IMR-90 (cell line): Measurements from ENCODE around the gene ATF5. TPM values are rescaled to one million over a fixed set of nuclear protein-coding genes. Genes with fewer than 3 reads are reported as not detected.
A peak's percentile ranks its signal among the peaks of the same experiment; 100 is the strongest.

Source experiments
- ATAC-seq: fragments of 200-7000 bp; cut with Tn5 transposase; 2 replicates; pipeline ENCODE4 v1.9.1; 2020; ENCODE audit warnings: low read depth, mild to moderate bottlenecking, moderate library complexity
- BruUV-seq: library from RNA; stranded (reverse); fragments of 400-500 nt; replicated peaks from 2 replicates; lab custom pipeline; 2021; lab: Mats Ljungman, UMichigan
- CTCF ChIA-PET: fragments of 300-600 bp; formaldehyde crosslinking; extraction: SDS; loops from one replicate; lab custom pipeline; 2021; ENCODE audit warnings: antibody characterized with exemption; lab: Yijun Ruan, JAX
- POLR2A ChIA-PET: fragments of 300-600 bp; sonication (Branson Sonifier 250); formaldehyde crosslinking; loops from one replicate; lab custom pipeline; 2022; ENCODE audit warnings: antibody characterized with exemption; ENCODE audit not compliant: unreplicated experiment; lab: Charles Lee
- DNase-seq: peaks from one replicate; pipeline ENCODE4 v3.0.0; 2013
- H2AFZ ChIP-seq: replicated peaks from 2 replicates; pipeline ENCODE3; 2013; ENCODE audit warnings: low read length, mild to moderate bottlenecking; ENCODE audit not compliant: poor library complexity
- H2AK5ac ChIP-seq: 2 replicates; pipeline ENCODE4 v1.6.1; 2013; ENCODE audit warnings: low read depth, low read length, inconsistent platforms
- H2AK9ac ChIP-seq: replicated peaks from 2 replicates; pipeline ENCODE3; 2013; ENCODE audit warnings: mild to moderate bottlenecking, low read depth, low read length, moderate library complexity; ENCODE audit not compliant: poor library complexity
- H2BK120ac ChIP-seq: 2 replicates; pipeline ENCODE4 v1.6.1; 2013; ENCODE audit warnings: low read depth, low read length, inconsistent platforms
- H2BK15ac ChIP-seq: 3 replicates; pipeline ENCODE4 v1.6.1; 2013; ENCODE audit warnings: low read depth, low read length, inconsistent platforms
- H2BK20ac ChIP-seq: 2 replicates; pipeline ENCODE4 v1.6.1; 2013; ENCODE audit warnings: low read depth, mild to moderate bottlenecking, inconsistent platforms, low read length, moderate library complexity
- H2BK5ac ChIP-seq: 2 replicates; pipeline ENCODE4 v1.6.1; 2013; ENCODE audit warnings: mild to moderate bottlenecking, low read depth, low read length, inconsistent platforms; ENCODE audit not compliant: poor library complexity, severe bottlenecking
- H3K14ac ChIP-seq: replicated peaks from 2 replicates; pipeline ENCODE4 v1.6.1; 2013; ENCODE audit warnings: low read depth, low read length, inconsistent platforms
- H3K18ac ChIP-seq: 2 replicates; pipeline ENCODE4 v1.6.1; 2013; ENCODE audit warnings: low read depth, low read length, control low read depth
- H3K23ac ChIP-seq: 2 replicates; pipeline ENCODE4 v1.6.1; 2013; ENCODE audit warnings: low read depth, low read length, inconsistent platforms
- H3K27ac ChIP-seq: 2 replicates; pipeline ENCODE4 v1.5.1; 2013; ENCODE audit warnings: mild to moderate bottlenecking, control low read depth, low read length; ENCODE audit not compliant: insufficient read depth
- H3K27me3 ChIP-seq: 2 replicates; pipeline ENCODE4 v1.6.1; 2013; ENCODE audit warnings: low read length; ENCODE audit not compliant: control insufficient read depth, insufficient read depth
- H3K36me3 ChIP-seq: 2 replicates; pipeline ENCODE4 v1.6.1; 2013; ENCODE audit warnings: low read length, mixed read lengths; ENCODE audit not compliant: control insufficient read depth, insufficient read depth
- H3K4ac ChIP-seq: 2 replicates; pipeline ENCODE4 v1.6.1; 2013; ENCODE audit warnings: low read depth, low read length, inconsistent platforms
- H3K4me1 ChIP-seq: 2 replicates; pipeline ENCODE4 v1.6.1; 2013; ENCODE audit warnings: low read length, mixed read lengths; ENCODE audit not compliant: control insufficient read depth, insufficient read depth
- H3K4me2 ChIP-seq: 2 replicates; pipeline ENCODE4 v1.6.1; 2013; ENCODE audit warnings: low read depth, mild to moderate bottlenecking, control low read depth, low read length, moderate library complexity
- H3K4me3 ChIP-seq: 2 replicates; pipeline ENCODE4 v1.5.1; 2013; ENCODE audit warnings: low read depth, mild to moderate bottlenecking, control low read depth, low read length, moderate library complexity; ENCODE audit not compliant: insufficient read depth
- H3K56ac ChIP-seq: 2 replicates; pipeline ENCODE4 v1.6.1; 2013; ENCODE audit warnings: low read length, inconsistent platforms; ENCODE audit not compliant: insufficient read depth; ENCODE audit errors: extremely low read depth
- H3K79me1 ChIP-seq, 2 experiments: 2 replicates each; pipeline ENCODE4 v1.6.1; 2013; ENCODE audit warnings: low read length in 2 of 2, inconsistent platforms in 1 of 2, low read depth in 1 of 2
- H3K9ac ChIP-seq: 2 replicates; pipeline ENCODE4 v1.6.1; 2013; ENCODE audit warnings: low read depth, low read length, control low read depth
- H3K9me1 ChIP-seq: 2 replicates; pipeline ENCODE4 v1.6.1; 2013; ENCODE audit warnings: low read length, inconsistent platforms; ENCODE audit not compliant: insufficient read depth
- H3K9me3 ChIP-seq: 2 replicates; pipeline ENCODE4 v1.6.1; 2013; ENCODE audit warnings: low read length; ENCODE audit not compliant: control insufficient read depth, insufficient read depth
- H4K20me1 ChIP-seq: 2 replicates; pipeline ENCODE4 v1.6.1; 2013; ENCODE audit warnings: low read length, inconsistent platforms; ENCODE audit not compliant: insufficient read depth
- H4K5ac ChIP-seq: 2 replicates; pipeline ENCODE4 v1.6.1; 2013; ENCODE audit warnings: mild to moderate bottlenecking, low read depth, low read length, control low read depth
- H4K8ac ChIP-seq, 2 experiments: 2 replicates each; pipeline ENCODE4 v1.6.1; 2013; ENCODE audit warnings: low read depth in 2 of 2, low read length in 2 of 2, control low read depth in 1 of 2, inconsistent platforms in 1 of 2
- H4K91ac ChIP-seq: 2 replicates; pipeline ENCODE4 v1.6.1; 2013; ENCODE audit warnings: low read depth, low read length, inconsistent platforms; ENCODE audit not compliant: insufficient read depth
- BHLHE40 ChIP-seq: fragments of 150-350 bp; IDR thresholded peaks from 2 replicates; pipeline ENCODE4 v1.6.1; 2016; ENCODE audit warnings: mild to moderate bottlenecking, low read depth, low read length
- CEBPB ChIP-seq: IDR thresholded peaks from 2 replicates; pipeline ENCODE4 v1.6.1; 2012; ENCODE audit warnings: low read depth, low read length, improper control_type of control experiment
- CHD1 ChIP-seq: IDR thresholded peaks from 2 replicates; pipeline ENCODE4 v1.6.1; 2012; ENCODE audit warnings: low read depth, low read length, improper control_type of control experiment
- ELK1 ChIP-seq: fragments of 150-350 bp; IDR thresholded peaks from 2 replicates; pipeline ENCODE4 v1.6.1; 2016; ENCODE audit warnings: low read depth, mild to moderate bottlenecking, low read length, moderate library complexity, borderline replicate concordance
- FOS ChIP-seq: fragments of 150-350 bp; IDR thresholded peaks from 2 replicates; pipeline ENCODE4 v1.6.1; 2016; ENCODE audit warnings: low read depth, low read length
- POLR2A ChIP-seq: IDR thresholded peaks from 2 replicates; pipeline ENCODE4 v1.6.1; 2012; ENCODE audit warnings: mild to moderate bottlenecking, low read depth, low read length
- RAD21 ChIP-seq: IDR thresholded peaks from 2 replicates; pipeline ENCODE4 v1.6.1; 2012; ENCODE audit warnings: low read length, improper control_type of control experiment
- RCOR1 ChIP-seq: IDR thresholded peaks from 2 replicates; pipeline ENCODE4 v1.6.1; 2012; ENCODE audit warnings: mild to moderate bottlenecking, low read length, improper control_type of control experiment; ENCODE audit not compliant: insufficient replicate concordance
- SMC3 ChIP-seq: fragments of 150-350 bp; IDR thresholded peaks from 2 replicates; pipeline ENCODE4 v1.6.1; 2016; ENCODE audit warnings: low read depth, mild to moderate bottlenecking, antibody characterized with exemption, low read length, moderate library complexity
- WGBS, 2 experiments: methylation state at CpG; one replicate each; pipeline versions ENCODE4 v1.1.5 to v1.1.7; 2013; ENCODE audit warnings: missing lambda C conversion rate in 2 of 2; ENCODE audit not compliant: insufficient read length in 1 of 2; ENCODE audit errors: extremely low coverage in 2 of 2; 5-methylcytosine and 5-hydroxymethylcytosine counted together
- dilution Hi-C: fragments of 300-500 bp; cut with HindIII; formaldehyde crosslinking; loops from one replicate; pipeline ENCODE4 v1.14.3; 2018; ENCODE audit warnings: low sequenced_read_pairs; ENCODE audit not compliant: unreplicated experiment
- in situ Hi-C: fragments of 300-500 bp; cut with MboI; formaldehyde crosslinking; loops from 3 replicates; pipeline ENCODE4 v1.14.3; 2019; ENCODE audit warnings: low sequenced_read_pairs, inconsistent platforms, mixed read lengths
- intact Hi-C: fragments of 100-400 bp; cut with micrococcal nuclease; formaldehyde crosslinking; loops from 2 replicates; pipeline ENCODE4 v1.10.0; 2022
- polyA plus RNA-seq, 3 experiments: library from polyadenylated mRNA; depleted of rRNA; stranded (reverse); fragments of >200 nt; gene quantifications; 2 replicates each; pipeline ENCODE4 v1.2.3, GENCODE V29; 2012; ENCODE audit warnings: low replicate concordance in 1 of 3
- total RNA-seq: library from RNA; depleted of rRNA; stranded (reverse); fragments of >200 nt; gene quantifications from 2 replicates; pipeline ENCODE4 v1.2.3, GENCODE V29; 2012
- TF ChIP-seq, protein P1 (sequence below): fragments of 150-350 bp; IDR thresholded peaks from 2 replicates; pipeline ENCODE4 v1.6.1; 2017; ENCODE audit warnings: mild to moderate bottlenecking, antibody characterized with exemption, low read length, low read depth
- TF ChIP-seq, protein P2 (sequence below): conservative IDR thresholded peaks from 2 replicates; pipeline ENCODE4 v1.5.1; 2012; ENCODE audit warnings: mild to moderate bottlenecking, low read depth, low read length, improper control_type of control experiment

Gene ATF5
- total and polyA plus RNA-seq, 2 of the 4 experiments (the other 2 are of a cell fraction): 2.7 to 15.7 TPM

GRCh38 chr19:49879243-49879963 is 49.6 kb upstream of the ATF5 start:
- Histone ChIP-seq H4K5ac (no peak overlapping the region), H4K8ac (no peak overlapping the region), H2BK15ac (no peak overlapping the region), H3K4ac (no peak overlapping the region), H3K56ac (no peak overlapping the region), H3K4me2 (no peak overlapping the region), H2BK120ac (no peak overlapping the region), H3K9me1 (peaks cover 10% of the 10 kb centered on the region), H3K36me3 (peaks cover 47% of the 10 kb centered on the region), H2AK9ac (no peak overlapping the region), H2BK20ac (no peak overlapping the region), H3K9me3 (peaks cover 6% of the 10 kb centered on the region; the same call in 1 of the 2 replicates), H4K91ac (no peak overlapping the region), H3K18ac (no peak overlapping the region), H3K23ac (no peak overlapping the region), H4K20me1 (no peaks in the 10 kb centered on the region; the same call in 1 of the 2 replicates), H2AFZ (no peak overlapping the region), H3K9ac (no peak overlapping the region), H2BK5ac (no peak overlapping the region), H3K27ac (no peak overlapping the region), H3K4me3 (no peak overlapping the region), H2AK5ac (no peak overlapping the region), H3K14ac (no peak overlapping the region), H3K27me3 (no peaks in the 10 kb centered on the region), H3K79me1 (peaks cover 22 to 48% of the 10 kb centered on the region in 2 experiments), H3K4me1 (peaks cover 7% of the 10 kb centered on the region)
- intact Hi-C loops: loop anchor here (5.0 kb wide), 1 partner anchor 148 kb away; the partner anchor contains the start of genes VRK3 and ZNF473
- DNase-seq: no peak
- dilution Hi-C loops: no loop called here
- TF ChIP-seq RAD21 (no peak), POLR2A (no peak), CEBPB (no peak), SMC3 (no peak), CHD1 (no peak), RCOR1 (no peak), ELK1 (no peak), FOS (no peak), BHLHE40 (no peak)
- TF ChIP-seq, protein P1, sequence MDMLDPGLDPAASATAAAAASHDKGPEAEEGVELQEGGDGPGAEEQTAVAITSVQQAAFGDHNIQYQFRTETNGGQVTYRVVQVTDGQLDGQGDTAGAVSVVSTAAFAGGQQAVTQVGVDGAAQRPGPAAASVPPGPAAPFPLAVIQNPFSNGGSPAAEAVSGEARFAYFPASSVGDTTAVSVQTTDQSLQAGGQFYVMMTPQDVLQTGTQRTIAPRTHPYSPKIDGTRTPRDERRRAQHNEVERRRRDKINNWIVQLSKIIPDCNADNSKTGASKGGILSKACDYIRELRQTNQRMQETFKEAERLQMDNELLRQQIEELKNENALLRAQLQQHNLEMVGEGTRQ: no peak
- TF ChIP-seq, protein P2, sequence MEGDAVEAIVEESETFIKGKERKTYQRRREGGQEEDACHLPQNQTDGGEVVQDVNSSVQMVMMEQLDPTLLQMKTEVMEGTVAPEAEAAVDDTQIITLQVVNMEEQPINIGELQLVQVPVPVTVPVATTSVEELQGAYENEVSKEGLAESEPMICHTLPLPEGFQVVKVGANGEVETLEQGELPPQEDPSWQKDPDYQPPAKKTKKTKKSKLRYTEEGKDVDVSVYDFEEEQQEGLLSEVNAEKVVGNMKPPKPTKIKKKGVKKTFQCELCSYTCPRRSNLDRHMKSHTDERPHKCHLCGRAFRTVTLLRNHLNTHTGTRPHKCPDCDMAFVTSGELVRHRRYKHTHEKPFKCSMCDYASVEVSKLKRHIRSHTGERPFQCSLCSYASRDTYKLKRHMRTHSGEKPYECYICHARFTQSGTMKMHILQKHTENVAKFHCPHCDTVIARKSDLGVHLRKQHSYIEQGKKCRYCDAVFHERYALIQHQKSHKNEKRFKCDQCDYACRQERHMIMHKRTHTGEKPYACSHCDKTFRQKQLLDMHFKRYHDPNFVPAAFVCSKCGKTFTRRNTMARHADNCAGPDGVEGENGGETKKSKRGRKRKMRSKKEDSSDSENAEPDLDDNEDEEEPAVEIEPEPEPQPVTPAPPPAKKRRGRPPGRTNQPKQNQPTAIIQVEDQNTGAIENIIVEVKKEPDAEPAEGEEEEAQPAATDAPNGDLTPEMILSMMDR: no peak
- ChIA-PET POLR2A (no interaction called here), CTCF (no interaction called here)
- in situ Hi-C loops: no loop called here
- TSS peak; percentile 56 for BruUV-seq
- no peak for ATAC-seq
- WGBS, 2 experiments: 93% methylated on average over 7 of the region's 12 CpGs; no CpG with 5 or more reads in 1 of the 2 experiments
